RWPE2 (cell line): ENCODE data around the gene IRF9.

Experiments
- ATAC-seq: fragments of 200-7000 bp; cut with Tn5 transposase; 3 replicates; pipeline ENCODE4 v1.9.1; 2021; ENCODE audit warnings: low read depth
- DNase-seq: peaks from one replicate; pipeline ENCODE4 v3.0.0-alpha.2; 2020; ENCODE audit warnings: low spot score
- H3K27ac ChIP-seq: fragments of 450-650 bp; 2 replicates; pipeline ENCODE4 v1.5.1; 2017; ENCODE audit warnings: mild to moderate bottlenecking; ENCODE audit not compliant: poor library complexity, severe bottlenecking
- H3K27me3 ChIP-seq: fragments of 250-450 bp; sonication (Bioruptor Pico); 2 replicates; pipeline ENCODE4 v1.5.1; 2021; ENCODE audit warnings: mild to moderate bottlenecking, moderate library complexity; ENCODE audit not compliant: insufficient read depth, poor library complexity, severe bottlenecking
- H3K36me3 ChIP-seq: fragments of 250-450 bp; sonication (Bioruptor Pico); 2 replicates; pipeline ENCODE4 v1.5.1; 2020; ENCODE audit warnings: low read depth, mild to moderate bottlenecking, moderate library complexity
- H3K4me1 ChIP-seq: fragments of 250-450 bp; sonication (Bioruptor Pico); 2 replicates; pipeline ENCODE4 v1.5.1; 2021; ENCODE audit warnings: mild to moderate bottlenecking, moderate library complexity; ENCODE audit not compliant: insufficient read depth, poor library complexity, severe bottlenecking
- H3K4me3 ChIP-seq: fragments of 250-450 bp; sonication (Bioruptor Pico); 2 replicates; pipeline ENCODE4 v1.5.1; 2021; ENCODE audit warnings: mild to moderate bottlenecking, moderate library complexity; ENCODE audit not compliant: severe bottlenecking
- H3K9me3 ChIP-seq: fragments of 250-450 bp; sonication (Bioruptor Pico); 2 replicates; pipeline ENCODE4 v1.5.1; 2021; ENCODE audit warnings: mild to moderate bottlenecking, moderate library complexity; ENCODE audit not compliant: severe bottlenecking
- CTCF ChIP-seq: fragments of 450-650 bp; IDR thresholded peaks from one replicate; pipeline ENCODE4 v1.5.1; 2017; ENCODE audit warnings: mild to moderate bottlenecking, moderate library complexity; ENCODE audit not compliant: poor library complexity, severe bottlenecking

The IRF9 gene

DNA sequence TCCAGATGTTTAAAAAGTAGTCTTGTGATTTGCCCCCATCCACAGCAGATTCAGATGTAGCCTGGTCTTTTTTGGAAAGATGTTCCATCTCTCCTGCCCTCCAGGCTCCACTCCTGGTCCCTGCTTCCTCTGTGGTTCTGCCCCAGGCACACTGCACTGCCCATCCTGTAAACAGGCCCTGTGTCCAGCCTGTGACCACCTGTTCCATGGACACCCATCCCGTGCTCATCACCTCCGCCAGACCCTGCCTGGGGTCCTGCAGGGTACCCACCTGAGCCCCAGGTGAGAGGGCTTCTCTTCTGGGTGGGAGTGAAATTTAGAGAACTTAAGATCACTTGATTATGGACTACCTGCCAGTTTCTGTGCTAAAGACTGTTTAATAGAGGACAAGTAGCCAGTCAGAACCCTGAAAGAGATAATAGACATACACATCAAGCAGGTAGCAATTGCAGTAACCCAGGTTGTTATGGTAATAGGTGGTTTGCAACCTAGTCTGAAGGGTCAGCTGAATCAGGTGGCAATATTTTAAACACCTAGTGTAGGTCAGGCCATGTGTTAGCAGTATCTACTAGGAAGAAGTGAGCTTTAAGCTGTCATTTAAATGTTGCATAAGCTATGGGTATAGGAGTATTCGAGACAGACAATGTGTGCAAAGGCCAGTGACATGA lies 11.6 kb upstream of the IRF9 start:
- H3K4me3 ChIP-seq = no peak overlapping the region
- ATAC-seq (no peak), DNase-seq (no peak)
- H3K27ac ChIP-seq = no peak overlapping the region
- H3K36me3 ChIP-seq = peaks cover 65% of the 10 kb centered on the region
- TF ChIP-seq CTCF = no peak
- H3K4me1 ChIP-seq = peaks cover 7% of the 10 kb centered on the region
- H3K9me3 ChIP-seq = no peaks in the 10 kb centered on the region
- no peaks in the 10 kb centered on the region for H3K27me3 ChIP-seq

- Histone ChIP-seq H3K4me1 (peaks cover 7% of the 10 kb centered on the region), H3K4me3 (no peak overlapping the region), H3K27ac (no peak overlapping the region), H3K9me3 (no peaks in the 10 kb centered on the region), H3K27me3 (no peaks in the 10 kb centered on the region), H3K36me3 (peaks cover 66% of the 10 kb centered on the region)
- no peak for DNase-seq
- TF ChIP-seq CTCF = no peak
- no peak for ATAC-seq
Measured at GRCh38 chr14:24150061-24150460, 11.0 kb upstream of the IRF9 start.

DNA sequence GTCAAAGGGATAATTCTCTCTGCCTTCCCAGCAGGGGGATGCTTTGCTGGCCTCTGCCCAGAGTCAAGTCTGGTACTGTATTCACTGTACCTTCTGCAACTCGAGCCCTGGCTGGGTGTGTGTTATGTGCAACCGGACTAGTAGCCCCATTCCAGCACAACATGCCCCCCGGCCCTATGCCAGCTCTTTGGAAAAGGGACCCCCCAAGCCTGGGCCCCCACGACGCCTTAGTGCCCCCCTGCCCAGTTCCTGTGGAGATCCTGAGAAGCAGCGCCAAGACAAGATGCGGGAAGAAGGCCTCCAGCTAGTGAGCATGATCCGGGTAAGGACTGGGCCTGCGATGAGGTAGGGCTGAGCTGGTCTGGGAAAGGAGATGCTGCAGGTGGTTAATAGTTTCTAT lies 10.5 kb upstream of the IRF9 start:
- TF ChIP-seq CTCF = no peak
- Histone ChIP-seq H3K36me3 (peaks cover 71% of the 10 kb centered on the region), H3K4me3 (no peak overlapping the region), H3K27me3 (no peaks in the 10 kb centered on the region), H3K9me3 (no peaks in the 10 kb centered on the region), H3K27ac (no peak overlapping the region), H3K4me1 (peaks cover 2% of the 10 kb centered on the region)
- ATAC-seq = no peak
- no peak for DNase-seq

GRCh38 chr14:24150993-24151392 lies 10.1 kb upstream of the IRF9 start:
- no peak for DNase-seq
- H3K27me3 ChIP-seq = no peaks in the 10 kb centered on the region
- H3K27ac ChIP-seq = no peak overlapping the region
- peaks cover 75% of the 10 kb centered on the region for H3K36me3 ChIP-seq
- no peak overlapping the region for H3K4me3 ChIP-seq
- no peak for TF ChIP-seq CTCF
- H3K4me1 ChIP-seq = no peaks in the 10 kb centered on the region
- ATAC-seq = no peak
- no peaks in the 10 kb centered on the region for H3K9me3 ChIP-seq

DNA sequence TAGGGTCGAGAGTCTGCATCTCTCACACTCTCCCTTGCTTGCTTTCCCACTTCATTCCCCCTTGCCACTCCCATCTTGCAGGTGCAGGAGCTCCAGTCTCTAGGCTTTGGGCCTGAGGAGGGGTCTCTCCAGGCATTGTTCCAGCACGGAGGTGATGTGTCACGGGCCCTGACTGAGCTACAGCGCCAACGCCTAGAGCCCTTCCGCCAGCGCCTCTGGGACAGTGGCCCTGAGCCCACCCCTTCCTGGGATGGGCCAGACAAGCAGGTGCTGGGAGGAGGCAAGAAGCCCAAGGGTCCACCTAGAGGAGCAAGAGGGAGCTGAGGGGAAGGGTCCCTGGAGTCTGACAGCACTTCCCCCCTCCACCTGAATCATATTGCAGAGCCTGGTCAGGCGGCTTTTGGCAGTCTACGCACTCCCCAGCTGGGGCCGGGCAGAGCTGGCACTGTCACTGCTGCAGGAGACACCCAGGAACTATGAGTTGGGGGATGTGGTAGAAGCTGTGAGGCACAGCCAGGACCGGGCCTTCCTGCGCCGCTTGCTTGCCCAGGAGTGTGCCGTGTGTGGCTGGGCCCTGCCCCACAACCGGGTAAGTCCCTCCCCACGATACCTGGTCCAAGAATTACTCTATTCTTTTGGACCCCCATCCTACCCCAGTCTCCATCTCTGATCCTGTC lies 9.5 kb upstream of the IRF9 start:
- Histone ChIP-seq H3K4me3 (no peak overlapping the region), H3K36me3 (peaks cover 80% of the 10 kb centered on the region), H3K9me3 (no peaks in the 10 kb centered on the region), H3K27ac (no peak overlapping the region), H3K4me1 (no peaks in the 10 kb centered on the region), H3K27me3 (no peaks in the 10 kb centered on the region)
- no peak for ATAC-seq
- DNase-seq = no peak
- TF ChIP-seq CTCF = no peak
